GM12878 (cell line): ENCODE data around the gene CSTPP1. TPM values are rescaled to one million over a fixed set of nuclear protein-coding genes. Genes with fewer than 3 reads are reported as not detected.

ENCODE experiments used
- ATAC-seq: fragments of 200-7000 bp; cut with Tn5 transposase; 3 replicates; pipeline ENCODE4 v1.9.1; 2020; ENCODE audit warnings: mild to moderate bottlenecking, moderate library complexity
- BruUV-seq: library from RNA; stranded (reverse); fragments of 400-500 nt; replicated peaks from 2 replicates; lab custom pipeline; 2021; lab: Mats Ljungman, UMichigan
- CTCF ChIA-PET: fragments of 300-600 bp; sonication (Branson Sonifier 250); formaldehyde crosslinking; extraction: SDS; loops from one replicate; lab custom pipeline; 2021; ENCODE audit warnings: inconsistent platforms; lab: Yijun Ruan, JAX
- POLR2A ChIA-PET: fragments of 350-600 bp; formaldehyde crosslinking; extraction: SDS; loops from one replicate; lab custom pipeline; 2021; ENCODE audit warnings: inconsistent platforms; lab: Charles Lee
- RAD21 ChIA-PET: fragments of 300-600 bp; sonication (Branson Sonifier 250); formaldehyde crosslinking; loops from one replicate; lab custom pipeline; 2023; ENCODE audit warnings: antibody characterized with exemption; ENCODE audit not compliant: unreplicated experiment; lab: Charles Lee
- SMC1A ChIA-PET: fragments of 300-600 bp; sonication (Branson Sonifier 250); formaldehyde crosslinking; loops from one replicate; lab custom pipeline; 2023; ENCODE audit not compliant: unreplicated experiment, uncharacterized antibody; lab: Charles Lee
- DNase-seq: peaks from one replicate; pipeline ENCODE4 v3.0.0-alpha.2; 2011; ENCODE audit warnings: low read depth, low spot score
- FAIRE-seq: peaks from 3 replicates; lab custom pipeline; 2011; peaks lifted over from hg19 to GRCh38; lab: Jason Lieb, UNC
- H2AFZ ChIP-seq: 2 replicates; pipeline ENCODE4 v1.6.0; 2011; ENCODE audit warnings: low read depth, low read length, control low read depth; ENCODE audit not compliant: control insufficient read depth
- H3K27ac ChIP-seq: 2 replicates; pipeline ENCODE4 v1.5.1; 2011; ENCODE audit warnings: control low read depth; ENCODE audit not compliant: control insufficient read depth, insufficient read depth
- H3K27me3 ChIP-seq, 2 experiments: replicated peaks in 1 of 2; 2 replicates each; pipeline versions ENCODE4 v1.6.0 to v1.6.1; 2011; ENCODE audit warnings: low read length in 1 of 2; ENCODE audit not compliant: control insufficient read depth in 2 of 2, insufficient read depth in 2 of 2
- H3K36me3 ChIP-seq, 2 experiments: 2 replicates each; pipeline ENCODE4 v1.5.1; 2011; ENCODE audit warnings: low read length in 1 of 2; ENCODE audit not compliant: control insufficient read depth in 2 of 2, insufficient read depth in 2 of 2
- H3K4me1 ChIP-seq: 2 replicates; pipeline ENCODE4 v1.6.1; 2011; ENCODE audit warnings: mild to moderate bottlenecking, low read length, moderate library complexity, mixed read lengths; ENCODE audit not compliant: control insufficient read depth, insufficient read depth
- H3K4me2 ChIP-seq: 2 replicates; pipeline ENCODE4 v1.6.0; 2011; ENCODE audit warnings: control low read depth; ENCODE audit not compliant: control insufficient read depth, insufficient read depth
- H3K4me3 ChIP-seq: fragments of 200-600 bp; sonication (generic); 2 replicates; pipeline ENCODE4 v1.5.1; 2016
- H3K79me2 ChIP-seq: 2 replicates; pipeline ENCODE4 v1.6.0; 2011; ENCODE audit warnings: low read length; ENCODE audit not compliant: control insufficient read depth, insufficient read depth
- H3K9ac ChIP-seq: 2 replicates; pipeline ENCODE4 v1.8.0; 2011; ENCODE audit warnings: low read length, control low read depth, mixed read lengths; ENCODE audit not compliant: control insufficient read depth, insufficient read depth
- H3K9me3 ChIP-seq: replicated peaks from 3 replicates; pipeline ENCODE4 v1.5.1; 2011; ENCODE audit warnings: mild to moderate bottlenecking, low read length; ENCODE audit not compliant: control insufficient read depth, insufficient read depth
- H4K20me1 ChIP-seq: 2 replicates; pipeline ENCODE4 v1.6.0; 2011; ENCODE audit not compliant: control insufficient read depth, insufficient read depth
- ATF3 ChIP-seq: IDR thresholded peaks from 2 replicates; pipeline ENCODE4 v1.6.1; 2011; ENCODE audit warnings: low read depth, mild to moderate bottlenecking, low read length, moderate library complexity, borderline replicate concordance; ENCODE audit errors: extremely low read depth
- CREB1 ChIP-seq: IDR thresholded peaks from 2 replicates; pipeline ENCODE4 v1.6.1; 2012; ENCODE audit warnings: low read depth, mild to moderate bottlenecking, inconsistent platforms
- FOXM1 ChIP-seq: IDR thresholded peaks from 2 replicates; pipeline ENCODE4 v1.6.1; 2012; ENCODE audit warnings: low read depth, mild to moderate bottlenecking, inconsistent platforms, low read length, moderate library complexity
- HDAC2 ChIP-seq: fragments of 200-600 bp; sonication (generic); IDR thresholded peaks from 2 replicates; pipeline ENCODE4 v1.6.1; 2017
- IKZF1 ChIP-seq: fragments of 450-650 bp; conservative IDR thresholded peaks from 2 replicates; pipeline ENCODE4 v1.6.1; 2017; ENCODE audit warnings: antibody characterized with exemption, mild to moderate bottlenecking
- KAT2A ChIP-seq: conservative IDR thresholded peaks from 2 replicates; pipeline ENCODE4 v1.6.1; 2011; ENCODE audit warnings: low read depth, low read length; ENCODE audit not compliant: control insufficient read depth
- KDM1A ChIP-seq: fragments of 200-600 bp; sonication (generic); IDR thresholded peaks from 2 replicates; pipeline ENCODE4 v1.6.1; 2016; ENCODE audit warnings: borderline replicate concordance
- MEF2B ChIP-seq: fragments of 450-650 bp; IDR thresholded peaks from 2 replicates; pipeline ENCODE4 v1.6.1; 2018; ENCODE audit warnings: mild to moderate bottlenecking, moderate library complexity; ENCODE audit not compliant: partially characterized antibody, poor library complexity, severe bottlenecking
- MYC ChIP-seq: IDR thresholded peaks from 2 replicates; pipeline ENCODE4 v1.6.1; 2011; ENCODE audit warnings: mild to moderate bottlenecking, low read length, moderate library complexity, inconsistent platforms; ENCODE audit not compliant: insufficient read depth, insufficient replicate concordance, insufficient read length, severe bottlenecking
- PAX5 ChIP-seq: IDR thresholded peaks from 2 replicates; pipeline ENCODE4 v1.6.1; 2011; ENCODE audit warnings: low read depth, low read length, borderline replicate concordance
- POLR2A ChIP-seq: IDR thresholded peaks from 2 replicates; pipeline ENCODE4 v1.6.1; 2011; ENCODE audit warnings: low read depth, mild to moderate bottlenecking, low read length
- RAD21 ChIP-seq: IDR thresholded peaks from 2 replicates; pipeline ENCODE4 v1.6.1; 2011; ENCODE audit warnings: mild to moderate bottlenecking, low read depth, low read length, moderate library complexity; ENCODE audit not compliant: insufficient read depth
- WRNIP1 ChIP-seq: IDR thresholded peaks from 2 replicates; pipeline ENCODE4 v1.6.1; 2011; ENCODE audit warnings: low read depth, low read length, improper control_type of control experiment, borderline replicate concordance
- ZNF274 ChIP-seq: IDR thresholded peaks from one replicate; pipeline ENCODE4 v1.8.0; 2011; ENCODE audit not compliant: insufficient read length, insufficient read depth
- WGBS: methylation state at CpG from one replicate; pipeline ENCODE4 v1.1.6; 2016; ENCODE audit warnings: low lambda C conversion rate; ENCODE audit not compliant: insufficient replicate concordance, insufficient coverage; ENCODE audit errors: missing lambda C conversion rate; 5-methylcytosine and 5-hydroxymethylcytosine counted together
- in situ Hi-C: fragments of 300-500 bp; cut with MboI; formaldehyde crosslinking; loops from 9 replicates; pipeline ENCODE4 v1.14.3; 2018; ENCODE audit warnings: mixed read lengths
- intact Hi-C: fragments of 100-400 bp; cut with micrococcal nuclease; formaldehyde crosslinking; loops from one replicate; pipeline ENCODE4 v1.14.2; 2022; ENCODE audit not compliant: unreplicated experiment
- polyA plus RNA-seq, 11 experiments: library from polyadenylated mRNA; depleted of rRNA in 4 of 11; unstranded in 6 of 11; stranded (reverse) in 5 of 11; fragments of >200 nt; fragmentation: Nextera tagmentation in 4 of 11; fragmentation: Illumina TruSeq in 1 of 11; extraction: Ambion mirVana in 4 of 11; extraction: Trizol in 1 of 11; gene quantifications; 1 replicate in 1 of 11; 2 replicates in 10 of 11; pipeline versions ENCODE4 v1.2.1 to v1.2.3, GENCODE V29; 2011 to 2016; ENCODE audit warnings: inconsistent platforms in 2 of 11, missing spikeins in 2 of 11, low read depth in 1 of 11
- total RNA-seq, 4 experiments: library from RNA; depleted of rRNA in 3 of 4; stranded (reverse); fragments of >200 nt in 3 of 4; fragmentation: Illumina TruSeq in 1 of 4; extraction: Trizol in 1 of 4; gene quantifications; 2 replicates each; pipeline versions ENCODE4 v1.2.1 to v1.2.3, GENCODE V29; 2013 to 2021
- TF ChIP-seq, protein P1 (sequence below): fragments of 450-650 bp; IDR thresholded peaks from 2 replicates; pipeline ENCODE4 v1.6.1; 2017; ENCODE audit warnings: mild to moderate bottlenecking, moderate library complexity
- TF ChIP-seq, protein P2 (sequence below): fragments of 450-650 bp; IDR thresholded peaks from 2 replicates; pipeline ENCODE4 v1.6.1; 2017; ENCODE audit warnings: mild to moderate bottlenecking, moderate library complexity

Gene CSTPP1
- total and polyA plus RNA-seq, 10 of the 15 experiments (the other 5 are each of a cell fraction or from before 2014, with no cell fraction given): 7.1 to 23.4 (median 17.5) TPM

DNA sequence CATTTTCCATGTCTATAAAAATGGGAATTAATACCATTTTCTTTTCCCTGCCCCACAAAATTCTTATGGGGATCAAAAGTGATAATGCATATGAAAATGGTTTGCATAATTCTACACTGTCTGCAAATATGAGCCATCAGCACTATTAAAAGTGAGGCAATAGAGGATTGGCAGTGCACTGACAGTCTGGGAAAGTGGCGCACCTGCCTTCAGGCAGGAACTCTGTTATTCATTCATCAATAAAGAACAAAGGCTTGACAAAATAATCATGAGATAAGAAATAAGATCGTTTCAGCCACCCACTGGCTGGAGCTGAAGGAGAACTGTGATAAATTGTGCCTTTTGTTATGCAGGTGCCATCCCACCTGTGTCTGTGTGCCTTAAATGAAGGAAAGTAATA, 190.7 kb downstream of the CSTPP1 start (continued):
- no peak for TF ChIP-seq MYC
- no peak for TF ChIP-seq KAT2A
- no peak for TF ChIP-seq RAD21
- no peak for TF ChIP-seq IKZF1
- no peak for TF ChIP-seq KDM1A
- TF ChIP-seq POLR2A: no peak
- TF ChIP-seq ATF3: no peak
- no peak for TF ChIP-seq PAX5
- TF ChIP-seq, all 136 proteins: peak for 0

DNA sequence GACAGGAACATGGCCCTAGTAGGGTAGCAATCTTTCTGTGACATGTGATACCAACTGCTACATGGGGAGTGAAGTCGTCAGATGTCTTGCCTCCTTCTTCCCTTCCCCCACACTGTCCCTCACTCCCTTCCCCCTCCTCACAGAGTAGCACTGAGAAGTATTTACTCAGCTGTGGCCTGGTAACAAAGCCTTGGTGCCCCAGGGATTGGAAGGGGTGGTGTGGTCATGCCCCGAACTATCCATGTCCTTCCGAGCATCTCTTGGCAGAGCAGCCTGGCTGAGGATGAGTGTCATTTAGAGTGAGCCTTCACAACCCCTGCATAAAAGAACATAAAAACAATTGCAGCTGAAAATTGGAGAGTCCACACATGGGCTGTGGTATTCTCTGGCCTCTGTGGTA, 194.0 kb downstream of the CSTPP1 start:
- no peak for FAIRE-seq
- RAD21 ChIA-PET: interaction anchor here (0.6 to 2.1 kb wide), 2 partner anchors 15 to 22 kb away, joined by 4 to 6 read pairs; no protein-coding TSS in a partner anchor
- TF ChIP-seq CREB1 (no peak), WRNIP1 (no peak), FOXM1 (no peak), ZNF274 (no peak), MEF2B (no peak), HDAC2 (no peak)
- TF ChIP-seq, protein P1, sequence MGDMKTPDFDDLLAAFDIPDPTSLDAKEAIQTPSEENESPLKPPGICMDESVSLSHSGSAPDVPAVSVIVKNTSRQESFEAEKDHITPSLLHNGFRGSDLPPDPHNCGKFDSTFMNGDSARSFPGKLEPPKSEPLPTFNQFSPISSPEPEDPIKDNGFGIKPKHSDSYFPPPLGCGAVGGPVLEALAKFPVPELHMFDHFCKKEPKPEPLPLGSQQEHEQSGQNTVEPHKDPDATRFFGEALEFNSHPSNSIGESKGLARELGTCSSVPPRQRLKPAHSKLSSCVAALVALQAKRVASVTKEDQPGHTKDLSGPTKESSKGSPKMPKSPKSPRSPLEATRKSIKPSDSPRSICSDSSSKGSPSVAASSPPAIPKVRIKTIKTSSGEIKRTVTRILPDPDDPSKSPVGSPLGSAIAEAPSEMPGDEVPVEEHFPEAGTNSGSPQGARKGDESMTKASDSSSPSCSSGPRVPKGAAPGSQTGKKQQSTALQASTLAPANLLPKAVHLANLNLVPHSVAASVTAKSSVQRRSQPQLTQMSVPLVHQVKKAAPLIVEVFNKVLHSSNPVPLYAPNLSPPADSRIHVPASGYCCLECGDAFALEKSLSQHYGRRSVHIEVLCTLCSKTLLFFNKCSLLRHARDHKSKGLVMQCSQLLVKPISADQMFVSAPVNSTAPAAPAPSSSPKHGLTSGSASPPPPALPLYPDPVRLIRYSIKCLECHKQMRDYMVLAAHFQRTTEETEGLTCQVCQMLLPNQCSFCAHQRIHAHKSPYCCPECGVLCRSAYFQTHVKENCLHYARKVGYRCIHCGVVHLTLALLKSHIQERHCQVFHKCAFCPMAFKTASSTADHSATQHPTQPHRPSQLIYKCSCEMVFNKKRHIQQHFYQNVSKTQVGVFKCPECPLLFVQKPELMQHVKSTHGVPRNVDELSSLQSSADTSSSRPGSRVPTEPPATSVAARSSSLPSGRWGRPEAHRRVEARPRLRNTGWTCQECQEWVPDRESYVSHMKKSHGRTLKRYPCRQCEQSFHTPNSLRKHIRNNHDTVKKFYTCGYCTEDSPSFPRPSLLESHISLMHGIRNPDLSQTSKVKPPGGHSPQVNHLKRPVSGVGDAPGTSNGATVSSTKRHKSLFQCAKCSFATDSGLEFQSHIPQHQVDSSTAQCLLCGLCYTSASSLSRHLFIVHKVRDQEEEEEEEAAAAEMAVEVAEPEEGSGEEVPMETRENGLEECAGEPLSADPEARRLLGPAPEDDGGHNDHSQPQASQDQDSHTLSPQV: no peak
- TF ChIP-seq, protein P2, sequence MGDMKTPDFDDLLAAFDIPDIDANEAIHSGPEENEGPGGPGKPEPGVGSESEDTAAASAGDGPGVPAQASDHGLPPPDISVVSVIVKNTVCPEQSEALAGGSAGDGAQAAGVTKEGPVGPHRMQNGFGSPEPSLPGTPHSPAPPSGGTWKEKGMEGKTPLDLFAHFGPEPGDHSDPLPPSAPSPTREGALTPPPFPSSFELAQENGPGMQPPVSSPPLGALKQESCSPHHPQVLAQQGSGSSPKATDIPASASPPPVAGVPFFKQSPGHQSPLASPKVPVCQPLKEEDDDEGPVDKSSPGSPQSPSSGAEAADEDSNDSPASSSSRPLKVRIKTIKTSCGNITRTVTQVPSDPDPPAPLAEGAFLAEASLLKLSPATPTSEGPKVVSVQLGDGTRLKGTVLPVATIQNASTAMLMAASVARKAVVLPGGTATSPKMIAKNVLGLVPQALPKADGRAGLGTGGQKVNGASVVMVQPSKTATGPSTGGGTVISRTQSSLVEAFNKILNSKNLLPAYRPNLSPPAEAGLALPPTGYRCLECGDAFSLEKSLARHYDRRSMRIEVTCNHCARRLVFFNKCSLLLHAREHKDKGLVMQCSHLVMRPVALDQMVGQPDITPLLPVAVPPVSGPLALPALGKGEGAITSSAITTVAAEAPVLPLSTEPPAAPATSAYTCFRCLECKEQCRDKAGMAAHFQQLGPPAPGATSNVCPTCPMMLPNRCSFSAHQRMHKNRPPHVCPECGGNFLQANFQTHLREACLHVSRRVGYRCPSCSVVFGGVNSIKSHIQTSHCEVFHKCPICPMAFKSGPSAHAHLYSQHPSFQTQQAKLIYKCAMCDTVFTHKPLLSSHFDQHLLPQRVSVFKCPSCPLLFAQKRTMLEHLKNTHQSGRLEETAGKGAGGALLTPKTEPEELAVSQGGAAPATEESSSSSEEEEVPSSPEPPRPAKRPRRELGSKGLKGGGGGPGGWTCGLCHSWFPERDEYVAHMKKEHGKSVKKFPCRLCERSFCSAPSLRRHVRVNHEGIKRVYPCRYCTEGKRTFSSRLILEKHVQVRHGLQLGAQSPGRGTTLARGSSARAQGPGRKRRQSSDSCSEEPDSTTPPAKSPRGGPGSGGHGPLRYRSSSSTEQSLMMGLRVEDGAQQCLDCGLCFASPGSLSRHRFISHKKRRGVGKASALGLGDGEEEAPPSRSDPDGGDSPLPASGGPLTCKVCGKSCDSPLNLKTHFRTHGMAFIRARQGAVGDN: no peak

More for the DNA sequence above, 194.0 kb downstream of the CSTPP1 start:
- intact Hi-C loops (no loop called here), in situ Hi-C loops (no loop called here)
- ChIA-PET SMC1A (interaction anchor here (1.2 kb wide), 2 partner anchors 10 to 22 kb away, joined by 3 to 7 read pairs; no protein-coding TSS in a partner anchor), CTCF (interaction anchor here (0.9 to 1.4 kb wide), 3 partner anchors 9 to 30 kb away, joined by 5 to 6 read pairs (median 5); no protein-coding TSS in a partner anchor), POLR2A (interaction anchor here (0.6 kb wide), 1 partner anchor 437 kb away, joined by 3 read pairs; no protein-coding TSS in a partner anchor)
- DNase-seq: no peak
- H3K27me3 ChIP-seq: no peaks in the 10 kb centered on the region
- H3K4me1 ChIP-seq: peaks cover 7% of the 10 kb centered on the region; the same call in 1 of the 2 replicates
- no peak overlapping the region for H3K4me3 ChIP-seq
- H2AFZ ChIP-seq: no peak overlapping the region
- WGBS: 89% methylated on average over 3 of the region's 3 CpGs
- no peak overlapping the region for H3K4me2 ChIP-seq
- no peaks in the 10 kb centered on the region for H3K9me3 ChIP-seq
- ATAC-seq: no peak
- no peaks in the 10 kb centered on the region for H3K79me2 ChIP-seq
- no TSS peak for BruUV-seq
- H4K20me1 ChIP-seq: no peaks in the 10 kb centered on the region
- H3K9ac ChIP-seq: no peak overlapping the region
- H3K36me3 ChIP-seq: no peaks in the 10 kb centered on the region
- H3K27ac ChIP-seq: no peak overlapping the region
